ENCODE data around the gene ILF2.
"Not testable (repeated sequence)": the region's sequence is repeated elsewhere in the genome, so short reads cannot be mapped to it uniquely, and the experiment has no call there.

The ILF2 gene

DNA sequence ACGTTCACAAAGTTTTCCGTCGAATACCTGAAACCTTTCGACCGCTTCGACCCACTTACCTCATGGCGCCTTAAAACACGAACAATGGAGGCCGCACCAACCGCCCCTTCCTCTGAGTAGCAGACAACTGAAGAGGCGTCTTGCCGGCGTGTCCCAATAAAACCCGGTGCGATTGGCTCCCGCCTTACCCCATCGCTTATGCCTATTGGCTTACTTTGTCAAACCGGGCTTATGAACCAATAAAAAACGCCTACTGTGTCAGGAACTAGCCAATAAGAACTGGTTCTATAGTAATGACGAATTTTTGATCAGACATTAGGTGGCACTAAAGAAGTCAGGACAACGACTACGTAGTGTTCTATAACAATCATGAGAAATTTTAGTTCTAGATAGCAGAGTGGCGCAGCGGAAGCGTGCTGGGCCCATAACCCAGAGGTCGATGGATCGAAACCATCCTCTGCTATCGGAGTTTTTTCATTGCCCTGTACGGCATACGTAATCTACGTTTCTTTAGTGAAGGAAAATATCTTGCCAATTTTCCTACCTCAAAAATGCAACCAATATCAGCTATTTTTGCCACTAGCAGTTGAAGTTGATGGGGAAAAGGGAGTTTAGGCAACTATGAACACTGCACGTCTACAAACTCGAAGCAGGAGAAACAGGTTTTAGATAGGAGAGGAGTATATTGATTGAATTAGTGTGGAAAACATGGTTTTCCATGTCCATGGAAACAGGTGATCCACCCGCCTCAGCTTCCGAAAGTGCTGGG lies at the start of gene ILF2:
Gene ILF2 (minus strand): TSS at position 135 of the 769 bp plus-strand sequence. CDS start 71 bp downstream, at position 64.
- H3K4me3 ChIP-seq (ENCODE audit: low read depth, low read length) = peak within 1 kb of the TSS; percentile 80
- peak; percentile 99 for DNase-seq (ENCODE audit: low read depth)

GRCh38 chr1:153717330-153717729 lies 46.5 kb upstream of the ILF2 start:
- DNase-seq (ENCODE audit: low read depth) = no peak
- no peak overlapping the region for H3K4me3 ChIP-seq (ENCODE audit: low read depth, low read length)

DNA sequence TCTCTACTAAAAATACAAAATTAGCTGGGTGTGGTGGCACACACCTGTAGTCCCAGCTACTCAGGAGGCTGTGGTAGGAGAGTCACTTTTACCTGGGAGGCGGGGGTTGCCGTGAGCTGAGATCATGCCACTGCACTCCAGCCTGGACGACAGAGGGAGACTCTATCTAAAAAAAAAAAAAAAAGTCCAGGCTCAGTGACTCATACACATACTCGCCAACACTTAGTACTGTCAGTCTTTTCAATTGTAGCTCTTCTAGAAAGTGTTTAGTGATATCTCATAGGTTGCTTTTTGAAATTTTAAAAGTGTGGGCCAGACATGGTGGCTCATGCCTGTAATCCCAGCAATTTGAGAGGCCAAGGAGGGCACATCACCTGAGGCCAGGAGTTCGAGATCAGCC lies 45.4 kb upstream of the ILF2 start:
- DNase-seq (ENCODE audit: low read depth); H3K4me3 ChIP-seq (ENCODE audit: low read depth, low read length): not testable (repeated sequence)

GRCh38 chr1:153711026-153711425 lies 40.2 kb upstream of the ILF2 start:
- DNase-seq (ENCODE audit: low read depth) = no peak
- no peak overlapping the region for H3K4me3 ChIP-seq (ENCODE audit: low read depth, low read length)

- DNase-seq (ENCODE audit: low read depth) = no peak
- no peak overlapping the region for H3K4me3 ChIP-seq (ENCODE audit: low read depth, low read length)
Observed at GRCh38 chr1:153705484-153705883, 34.7 kb upstream of the ILF2 start.

DNA sequence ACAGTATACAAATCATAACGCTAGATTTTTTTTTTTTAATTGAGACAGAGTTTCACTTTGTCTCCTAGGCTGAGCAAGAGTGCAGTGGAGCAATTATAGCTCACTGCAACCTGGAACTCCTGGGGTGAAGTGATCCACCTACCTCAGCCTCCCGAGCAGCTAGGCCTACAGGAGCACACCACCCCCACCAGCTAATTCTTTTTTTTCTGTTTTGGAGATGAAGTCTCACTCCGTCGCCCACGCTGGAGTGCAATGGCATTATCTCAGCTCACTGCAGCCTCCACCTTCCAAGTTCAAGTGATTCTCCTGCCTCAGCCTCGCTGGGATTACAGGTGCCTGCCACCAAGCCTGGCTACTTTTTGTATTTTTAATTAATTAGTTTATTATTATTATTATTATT lies 29.0 kb upstream of the ILF2 start:
- no peak overlapping the region for H3K4me3 ChIP-seq (ENCODE audit: low read depth, low read length)
- no peak for DNase-seq (ENCODE audit: low read depth)

- H3K4me3 ChIP-seq (ENCODE audit: low read depth, low read length) = no peak overlapping the region
- no peak for DNase-seq (ENCODE audit: low read depth)
Observed at GRCh38 chr1:153698923-153699714, 28.3 kb upstream of the ILF2 start.

DNA sequence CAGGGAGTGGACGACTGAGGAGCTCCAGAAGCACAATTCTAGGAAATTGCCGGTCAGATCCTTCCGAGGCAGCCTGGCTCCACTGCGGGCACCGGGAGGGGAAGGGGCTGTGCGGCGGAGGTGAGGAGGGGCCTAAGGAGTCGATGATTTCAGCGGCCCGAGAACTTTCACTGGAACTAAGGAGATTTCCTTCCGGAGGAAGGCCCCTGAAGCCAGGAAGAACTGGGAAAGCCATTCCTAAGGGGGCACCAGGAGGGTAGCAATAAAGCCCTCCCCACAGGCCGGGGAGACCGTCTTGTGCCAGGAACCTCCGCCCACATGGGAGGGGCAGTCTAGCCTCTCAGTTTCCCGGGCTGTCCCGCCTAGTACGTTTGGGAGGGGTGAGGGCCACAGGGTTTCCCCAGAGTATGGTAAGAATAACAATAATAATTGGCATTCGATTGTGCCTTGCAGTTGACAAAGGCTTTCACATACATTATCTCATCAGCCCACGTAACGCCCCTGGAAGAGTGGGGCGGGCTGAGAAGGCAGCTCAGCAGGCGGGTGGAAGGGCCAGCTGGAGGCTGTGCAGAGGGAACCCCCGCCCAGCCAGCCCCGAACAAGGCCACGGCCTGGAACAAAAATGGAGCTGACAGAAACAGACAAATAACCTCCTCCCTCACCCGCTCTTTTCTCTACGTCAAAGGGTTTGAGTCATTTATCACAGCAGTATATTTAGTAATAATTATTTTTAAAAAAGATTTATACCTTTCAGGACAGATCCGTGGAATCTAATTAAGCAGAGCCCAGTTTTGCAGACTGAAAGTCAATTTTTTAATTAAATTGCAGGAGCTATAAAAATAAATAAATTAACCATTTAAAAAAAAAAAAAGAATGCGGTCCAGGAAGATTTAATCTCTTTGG lies 27.5 kb upstream of the ILF2 start:
- no peak overlapping the region for H3K4me3 ChIP-seq (ENCODE audit: low read depth, low read length)
- DNase-seq (ENCODE audit: low read depth) = no peak

- no peak for DNase-seq (ENCODE audit: low read depth)
Observed at GRCh38 chr1:153697191-153698019, 26.6 kb upstream of the ILF2 start.

GRCh38 chr1:153696741-153697140 lies 25.9 kb upstream of the ILF2 start:
- H3K4me3 ChIP-seq (ENCODE audit: low read depth, low read length) = no peak overlapping the region
- DNase-seq (ENCODE audit: low read depth) = no peak

More at GRCh38 chr1:153697191-153698019, 26.6 kb upstream of the ILF2 start:
- no peak overlapping the region for H3K4me3 ChIP-seq (ENCODE audit: low read depth, low read length)

- DNase-seq (ENCODE audit: low read depth) = no peak
- no peak overlapping the region for H3K4me3 ChIP-seq (ENCODE audit: low read depth, low read length)
Observed at GRCh38 chr1:153693466-153693865, 22.7 kb upstream of the ILF2 start.

- H3K4me3 ChIP-seq (ENCODE audit: low read depth, low read length) = no peak overlapping the region
- no peak for DNase-seq (ENCODE audit: low read depth)
Observed at GRCh38 chr1:153688736-153689328, 18.0 kb upstream of the ILF2 start.

DNA sequence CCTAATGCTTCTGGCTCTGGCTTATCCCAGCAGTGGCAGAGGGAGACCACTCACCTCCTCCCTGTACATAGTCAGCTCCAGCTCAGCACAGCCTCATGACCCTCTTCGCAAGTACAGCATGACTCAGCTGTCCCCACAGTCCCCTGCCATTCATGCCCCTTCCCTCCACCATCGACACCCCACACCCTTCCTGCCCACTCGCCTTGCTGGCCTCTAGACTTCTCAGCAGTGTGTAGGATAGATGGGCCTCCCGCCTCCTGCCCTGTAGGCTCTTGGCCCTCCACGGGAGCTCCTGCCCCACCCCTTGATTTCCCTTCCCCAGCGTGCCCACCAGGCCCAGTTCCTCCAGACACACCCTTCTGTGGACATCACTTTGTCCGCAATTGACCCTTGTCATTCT lies 17.5 kb upstream of the ILF2 start:
- no peak overlapping the region for H3K4me3 ChIP-seq (ENCODE audit: low read depth, low read length)
- no peak for DNase-seq (ENCODE audit: low read depth)

- DNase-seq (ENCODE audit: low read depth) = no peak
- no peak overlapping the region for H3K4me3 ChIP-seq (ENCODE audit: low read depth, low read length)
Observed at GRCh38 chr1:153687346-153688125, 16.7 kb upstream of the ILF2 start.

- no peak for DNase-seq (ENCODE audit: low read depth)
Observed at GRCh38 chr1:153685544-153686340, 14.9 kb upstream of the ILF2 start.

GRCh38 chr1:153684892-153685291 lies 14.1 kb upstream of the ILF2 start:
- H3K4me3 ChIP-seq (ENCODE audit: low read depth, low read length) = no peak overlapping the region
- DNase-seq (ENCODE audit: low read depth) = no peak

More at GRCh38 chr1:153685544-153686340, 14.9 kb upstream of the ILF2 start:
- H3K4me3 ChIP-seq (ENCODE audit: low read depth, low read length) = no peak overlapping the region

DNA sequence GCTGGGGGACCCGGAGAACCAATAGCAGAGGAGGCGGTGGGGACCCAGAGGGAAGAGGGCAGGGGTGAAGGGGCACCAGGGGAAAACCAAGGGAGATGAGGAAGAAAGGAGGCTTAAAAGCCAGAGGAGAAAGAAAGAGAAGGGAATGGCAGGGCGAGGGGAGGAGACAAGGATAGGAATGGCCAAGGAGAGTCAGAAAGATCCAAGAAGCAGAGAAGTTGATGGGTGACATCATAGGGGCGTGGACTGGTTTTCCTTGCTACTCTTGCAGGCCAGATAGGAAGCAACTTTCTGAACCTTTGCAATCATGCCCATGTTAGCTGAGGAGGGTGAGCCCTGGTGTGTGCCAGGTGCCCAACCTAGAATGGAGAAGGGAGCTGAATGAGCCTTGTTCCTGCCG lies 13.1 kb upstream of the ILF2 start:
- no peak for DNase-seq (ENCODE audit: low read depth)

More for the DNA sequence above, 13.1 kb upstream of the ILF2 start:
- H3K4me3 ChIP-seq (ENCODE audit: low read depth, low read length) = no peak overlapping the region

All from skeletal muscle cell (primary cell).